K562 (cell line): Measurements from ENCODE around the gene CEP72.

Experiments used
- ATF3 ChIP-seq, 2 experiments: fragments of 450-650 bp in 1 of 2; sonication (generic) in 1 of 2; formaldehyde crosslinking in 1 of 2; IDR thresholded peaks in 1 of 2; conservative IDR thresholded peaks in 1 of 2; 2 replicates each; pipeline versions ENCODE4 v1.6.1 to v1.8.1; 2016 to 2023; ENCODE audit warnings: mild to moderate bottlenecking in 2 of 2, moderate library complexity in 2 of 2, inconsistent platforms in 1 of 2, missing genetic modification reagents in 1 of 2
- CHCHD3 ChIP-seq: fragments of 250-450 bp; sonication (Bioruptor Pico); IDR thresholded peaks from 2 replicates; pipeline ENCODE4 v2.1.2; 2022; ENCODE audit warnings: mild to moderate bottlenecking
- MAFF ChIP-seq: IDR thresholded peaks from 2 replicates; pipeline ENCODE4 v1.6.1; 2012; ENCODE audit warnings: low read length, improper control_type of control experiment
- MAX ChIP-seq: sonication (generic); formaldehyde crosslinking; IDR thresholded peaks from 2 replicates; pipeline ENCODE4 v1.9.0; 2022; ENCODE audit warnings: mild to moderate bottlenecking, missing genetic modification reagents
- MTA3 ChIP-seq: fragments of 450-650 bp; formaldehyde crosslinking; IDR thresholded peaks from 2 replicates; pipeline ENCODE4 v1.6.1; 2017; ENCODE audit warnings: mild to moderate bottlenecking, borderline replicate concordance
- PPARD ChIP-seq: fragments of 250-450 bp; sonication (Bioruptor Pico); IDR thresholded peaks from 2 replicates; pipeline ENCODE4 v1.8.0; 2022; ENCODE audit warnings: inconsistent platforms, mild to moderate bottlenecking, moderate library complexity
- ZFX ChIP-seq: sonication (generic); formaldehyde crosslinking; IDR thresholded peaks from 2 replicates; pipeline ENCODE4 v1.8.0; 2022; ENCODE audit warnings: mild to moderate bottlenecking, missing genetic modification reagents, moderate library complexity
- ZNF274 ChIP-seq: IDR thresholded peaks from 2 replicates; pipeline ENCODE4 v1.6.1; 2011; ENCODE audit warnings: low read depth, mild to moderate bottlenecking, low read length, moderate library complexity, borderline replicate concordance
- TF ChIP-seq, protein P1 (sequence below): sonication (generic); formaldehyde crosslinking; IDR thresholded peaks from 2 replicates; pipeline ENCODE4 v1.8.0; 2022; ENCODE audit warnings: missing genetic modification reagents, mild to moderate bottlenecking, borderline replicate concordance

- TF ChIP-seq ATF3 (IDR thresholded peaks at IDR 0.05) (no peak), ATF3 (CRISPR knock-in tag; conservative IDR thresholded peaks at IDR 0.05) (no peak), ZFX (CRISPR knock-in tag) (no peak), PPARD (CRISPR knock-in tag) (no peak), MTA3 (no peak), MAFF (no peak), CHCHD3 (CRISPR knock-in tag) (no peak), ZNF274 (no peak), MAX (CRISPR knock-in tag) (no peak)
- TF ChIP-seq, protein P1, sequence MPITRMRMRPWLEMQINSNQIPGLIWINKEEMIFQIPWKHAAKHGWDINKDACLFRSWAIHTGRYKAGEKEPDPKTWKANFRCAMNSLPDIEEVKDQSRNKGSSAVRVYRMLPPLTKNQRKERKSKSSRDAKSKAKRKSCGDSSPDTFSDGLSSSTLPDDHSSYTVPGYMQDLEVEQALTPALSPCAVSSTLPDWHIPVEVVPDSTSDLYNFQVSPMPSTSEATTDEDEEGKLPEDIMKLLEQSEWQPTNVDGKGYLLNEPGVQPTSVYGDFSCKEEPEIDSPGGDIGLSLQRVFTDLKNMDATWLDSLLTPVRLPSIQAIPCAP (CRISPR knock-in tag): no peak
Measured at GRCh38 chr5:655406-655805, 43.3 kb downstream of the CEP72 start.
